SK-N-SH (cell line): ENCODE results near the gene OSBPL10. TPM values are rescaled to one million over a fixed set of nuclear protein-coding genes. Genes with fewer than 3 reads are reported as not detected.

Experiments
- CTCF ChIA-PET: fragments of 300-600, 350-600 bp; formaldehyde crosslinking; extraction: SDS; loops from one replicate; lab custom pipeline; 2021; lab: Yijun Ruan, JAX
- POLR2A ChIA-PET: fragments of 350-600 bp; sonication (Branson Sonifier 250); formaldehyde crosslinking; extraction: SDS; loops from one replicate; lab custom pipeline; 2020; ENCODE audit warnings: antibody characterized with exemption, inconsistent platforms; lab: Yijun Ruan, JAX
- DNase-seq: peaks from one replicate; pipeline ENCODE4 v3.0.0; 2012
- H2AFZ ChIP-seq: fragments of 200-600 bp; sonication (generic); 2 replicates; pipeline ENCODE4 v1.8.1; 2016; ENCODE audit warnings: antibody characterized with exemption, mild to moderate bottlenecking, low read depth
- H3F3A ChIP-seq: fragments of 200-600 bp; sonication (generic); replicated peaks from 2 replicates; pipeline ENCODE3; 2016; ENCODE audit warnings: antibody characterized with exemption, mild to moderate bottlenecking; ENCODE audit not compliant: insufficient read depth
- H3K27ac ChIP-seq, 2 experiments: fragments of 200-500 bp in 1 of 2; fragments of 200-600 bp in 1 of 2; sonication (Bioruptor generic) in 1 of 2; sonication (generic), shearing (Covaris generic) in 1 of 2; 2 replicates each; pipeline versions ENCODE4 v1.5.1 to v1.6.1; 2014 to 2016; ENCODE audit warnings: low read depth in 2 of 2, inconsistent platforms in 1 of 2, low read length in 1 of 2, mild to moderate bottlenecking in 1 of 2, mixed read lengths in 1 of 2
- H3K27me3 ChIP-seq: fragments of 200-600 bp; sonication (generic), shearing (Covaris generic); 2 replicates; pipeline ENCODE4 v1.6.1; 2016; ENCODE audit warnings: mixed run types; ENCODE audit not compliant: insufficient read depth
- H3K36me3 ChIP-seq, 2 experiments: fragments of 200-500 bp in 1 of 2; fragments of 200-600 bp in 1 of 2; sonication (Bioruptor generic) in 1 of 2; sonication (generic) in 1 of 2; replicated peaks in 1 of 2; 2 replicates each; pipeline versions ENCODE3 to v1.5.1; 2014 to 2016; ENCODE audit warnings: low read length in 1 of 2, mild to moderate bottlenecking in 1 of 2; ENCODE audit not compliant: insufficient read depth in 2 of 2, control insufficient read depth in 1 of 2
- H3K4me1 ChIP-seq, 2 experiments: fragments of 200-500 bp in 1 of 2; fragments of 200-600 bp in 1 of 2; sonication (Bioruptor generic) in 1 of 2; sonication (generic), shearing (Covaris generic) in 1 of 2; 2 replicates each; pipeline versions ENCODE4 v1.5.1 to v1.6.1; 2014 to 2016; ENCODE audit warnings: low read depth in 1 of 2, low read length in 1 of 2, mixed run types in 1 of 2; ENCODE audit not compliant: insufficient read depth in 2 of 2, control insufficient read depth in 1 of 2
- H3K4me2 ChIP-seq: fragments of 200-600 bp; sonication (generic), shearing (Covaris generic); 2 replicates; pipeline ENCODE4 v1.6.1; 2017; ENCODE audit warnings: mixed run types
- H3K4me3 ChIP-seq, 2 experiments: fragments of 200-500 bp in 1 of 2; fragments of 200-600 bp in 1 of 2; sonication (Bioruptor generic) in 1 of 2; sonication (generic), shearing (Covaris generic) in 1 of 2; 2 replicates each; pipeline versions ENCODE4 v1.5.1 to v1.8.1; 2014 to 2016; ENCODE audit warnings: low read depth in 2 of 2, inconsistent platforms in 1 of 2, low read length in 1 of 2, mild to moderate bottlenecking in 1 of 2, mixed read lengths in 1 of 2, moderate library complexity in 1 of 2
- H3K79me2 ChIP-seq: fragments of 200-600 bp; sonication (generic); 2 replicates; pipeline ENCODE4 v1.8.1; 2017; ENCODE audit warnings: mild to moderate bottlenecking; ENCODE audit not compliant: insufficient read depth
- H3K9ac ChIP-seq: fragments of 200-600 bp; sonication (generic); 2 replicates; pipeline ENCODE4 v1.6.1; 2017; ENCODE audit warnings: mixed run types
- H3K9me2 ChIP-seq: fragments of 200-600 bp; sonication (generic); 2 replicates; pipeline ENCODE4 v1.6.1; 2017; ENCODE audit warnings: mixed run types
- H3K9me3 ChIP-seq: fragments of 200-600 bp; sonication (generic); 2 replicates; pipeline ENCODE4 v1.6.1; 2017; ENCODE audit warnings: mixed run types, mild to moderate bottlenecking, moderate library complexity
- H4K20me1 ChIP-seq: fragments of 200-600 bp; sonication (generic); 2 replicates; pipeline ENCODE4 v1.6.1; 2017; ENCODE audit warnings: mild to moderate bottlenecking, mixed run types; ENCODE audit not compliant: insufficient read depth
- CHD2 ChIP-seq: fragments of 150-350 bp; IDR thresholded peaks from 2 replicates; pipeline ENCODE4 v1.6.1; 2018; ENCODE audit warnings: low read length; ENCODE audit not compliant: partially characterized antibody
- EZH2phosphoT487 ChIP-seq: fragments of 200-600 bp; sonication (generic); IDR thresholded peaks from 2 replicates; pipeline ENCODE4 v1.6.1; 2017; ENCODE audit warnings: low read depth, mixed run types, mild to moderate bottlenecking, antibody characterized with exemption, moderate library complexity, borderline replicate concordance
- FOXM1 ChIP-seq: IDR thresholded peaks from 2 replicates; pipeline ENCODE4 v1.4.0; 2012; ENCODE audit warnings: low read depth, mild to moderate bottlenecking
- GATA2 ChIP-seq: sonication (generic); formaldehyde crosslinking; IDR thresholded peaks from 2 replicates; pipeline ENCODE4 v1.5.0; 2020; ENCODE audit warnings: mild to moderate bottlenecking, missing genetic modification reagents
- MEF2A ChIP-seq: IDR thresholded peaks from 2 replicates; pipeline ENCODE4 v1.4.0; 2012; ENCODE audit warnings: low read depth, borderline replicate concordance
- MXI1 ChIP-seq: IDR thresholded peaks from 2 replicates; pipeline ENCODE4 v1.6.1; 2012; ENCODE audit warnings: mild to moderate bottlenecking, low read depth, low read length, improper control_type of control experiment
- NFIC ChIP-seq: IDR thresholded peaks from 2 replicates; pipeline ENCODE4 v1.4.0; 2012; ENCODE audit warnings: borderline replicate concordance
- NRF1 ChIP-seq: IDR thresholded peaks from 2 replicates; pipeline ENCODE4 v1.6.1; 2012; ENCODE audit warnings: low read depth, mild to moderate bottlenecking, low read length
- POLR2AphosphoS5 ChIP-seq: IDR thresholded peaks from 2 replicates; pipeline ENCODE4 v1.6.1; 2012; ENCODE audit warnings: low read depth, low read length
- RFX5 ChIP-seq: IDR thresholded peaks from 2 replicates; pipeline ENCODE4 v1.6.1; 2012; ENCODE audit warnings: mild to moderate bottlenecking, improper control_type of control experiment, low read length
- RXRA ChIP-seq: IDR thresholded peaks from 2 replicates; pipeline ENCODE4 v1.4.0; 2012; ENCODE audit warnings: low read depth, mild to moderate bottlenecking, borderline replicate concordance
- SIN3A ChIP-seq: IDR thresholded peaks from 2 replicates; pipeline ENCODE4 v1.6.1; 2012; ENCODE audit warnings: low read depth, mild to moderate bottlenecking, low read length, moderate library complexity, borderline replicate concordance
- TAF1 ChIP-seq: IDR thresholded peaks from 2 replicates; pipeline ENCODE4 v1.6.1; 2012; ENCODE audit warnings: low read depth, mild to moderate bottlenecking, low read length, moderate library complexity, borderline replicate concordance
- TEAD4 ChIP-seq: IDR thresholded peaks from 2 replicates; pipeline ENCODE4 v1.4.0; 2012; ENCODE audit warnings: mild to moderate bottlenecking, borderline replicate concordance; ENCODE audit not compliant: insufficient read depth
- WGBS: methylation state at CpG from one replicate; pipeline ENCODE4 v1.1.6; 2017; ENCODE audit warnings: low lambda C conversion rate; 5-methylcytosine and 5-hydroxymethylcytosine counted together
- polyA plus RNA-seq, 3 experiments: library from polyadenylated mRNA; depleted of rRNA; stranded (reverse); fragments of >200 nt; gene quantifications; 2 replicates each; pipeline ENCODE4 v1.2.3, GENCODE V29; 2012
- TF ChIP-seq, protein P1 (sequence below): IDR thresholded peaks from 2 replicates; pipeline ENCODE4 v1.6.1; 2012; ENCODE audit warnings: mild to moderate bottlenecking, low read depth, low read length, moderate library complexity
- TF ChIP-seq, protein P2 (sequence below): IDR thresholded peaks from 2 replicates; pipeline ENCODE4 v1.4.0; 2012; ENCODE audit warnings: low read depth, borderline replicate concordance
- TF ChIP-seq, protein P3 (sequence below): IDR thresholded peaks from 2 replicates; pipeline ENCODE4 v1.4.0; 2012; ENCODE audit warnings: low read depth
- TF ChIP-seq, protein P4 (sequence below): IDR thresholded peaks from 2 replicates; pipeline ENCODE4; 2012

OSBPL10 gene
- polyA plus RNA-seq, 1 of the 3 experiments (the other 2 are of a cell fraction): 0.12 TPM

DNA sequence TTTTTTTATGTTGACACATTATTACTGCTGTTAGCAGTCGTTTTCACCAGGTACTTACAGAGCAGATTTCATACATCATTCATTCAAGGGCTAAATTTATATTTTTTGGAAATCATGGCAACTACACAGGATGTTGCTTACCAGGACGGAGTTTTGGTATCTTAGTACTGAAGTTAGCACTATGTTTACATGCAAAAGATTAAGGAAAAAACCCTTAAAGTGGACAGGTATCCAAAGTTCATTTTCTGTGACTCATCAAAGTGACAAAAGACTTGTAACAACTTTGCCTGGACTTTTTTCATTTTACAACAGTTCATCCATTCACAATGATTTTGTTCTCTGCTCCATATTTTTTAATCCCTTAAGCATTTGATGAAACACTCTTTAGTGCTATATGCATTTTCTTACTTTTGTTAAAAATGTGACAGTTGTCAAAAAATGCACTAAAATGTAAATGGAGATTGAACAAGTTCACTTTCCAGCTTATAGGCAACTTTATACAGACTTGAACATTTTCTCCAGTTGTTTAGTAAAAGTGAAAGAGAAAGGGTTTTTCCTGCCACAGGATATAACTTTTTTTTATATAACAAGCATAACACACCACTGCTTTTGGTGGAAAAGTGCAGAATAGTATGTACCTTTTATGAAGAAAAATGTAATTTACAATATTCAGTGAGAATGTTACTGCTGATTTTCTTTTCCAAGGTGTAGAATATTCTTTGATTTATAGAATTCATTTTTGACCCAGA, 344.2 kb downstream of the OSBPL10 start:
- Histone ChIP-seq H3K9ac (no peak overlapping the region), H3K9me3 (no peaks in the 10 kb centered on the region), H3F3A (no peaks in the 10 kb centered on the region), H2AFZ (no peak overlapping the region), H4K20me1 (no peaks in the 10 kb centered on the region), H3K4me1 (peaks cover 0 to 23% of the 10 kb centered on the region in 2 experiments; a peak in 2 of 4 replicates), H3K27me3 (no peaks in the 10 kb centered on the region), H3K27ac (peak overlapping the region in 1 of 2 experiments; percentile 73; a peak in 2 of 4 replicates), H3K36me3 (peaks cover 23 to 40% of the 10 kb centered on the region in 2 experiments), H3K9me2 (no peaks in the 10 kb centered on the region), H3K4me2 (no peak overlapping the region), H3K4me3 (no peak overlapping the region), H3K79me2 (no peaks in the 10 kb centered on the region)
- TF ChIP-seq NFIC (no peak), FOXM1 (no peak), TAF1 (no peak), MXI1 (no peak), TEAD4 (no peak), CHD2 (no peak), RXRA (no peak), GATA2 (CRISPR knock-in tag) (no peak), POLR2AphosphoS5 (no peak), NRF1 (no peak), MEF2A (no peak), EZH2phosphoT487 (no peak), RFX5 (no peak), SIN3A (no peak)
- TF ChIP-seq, protein P1, sequence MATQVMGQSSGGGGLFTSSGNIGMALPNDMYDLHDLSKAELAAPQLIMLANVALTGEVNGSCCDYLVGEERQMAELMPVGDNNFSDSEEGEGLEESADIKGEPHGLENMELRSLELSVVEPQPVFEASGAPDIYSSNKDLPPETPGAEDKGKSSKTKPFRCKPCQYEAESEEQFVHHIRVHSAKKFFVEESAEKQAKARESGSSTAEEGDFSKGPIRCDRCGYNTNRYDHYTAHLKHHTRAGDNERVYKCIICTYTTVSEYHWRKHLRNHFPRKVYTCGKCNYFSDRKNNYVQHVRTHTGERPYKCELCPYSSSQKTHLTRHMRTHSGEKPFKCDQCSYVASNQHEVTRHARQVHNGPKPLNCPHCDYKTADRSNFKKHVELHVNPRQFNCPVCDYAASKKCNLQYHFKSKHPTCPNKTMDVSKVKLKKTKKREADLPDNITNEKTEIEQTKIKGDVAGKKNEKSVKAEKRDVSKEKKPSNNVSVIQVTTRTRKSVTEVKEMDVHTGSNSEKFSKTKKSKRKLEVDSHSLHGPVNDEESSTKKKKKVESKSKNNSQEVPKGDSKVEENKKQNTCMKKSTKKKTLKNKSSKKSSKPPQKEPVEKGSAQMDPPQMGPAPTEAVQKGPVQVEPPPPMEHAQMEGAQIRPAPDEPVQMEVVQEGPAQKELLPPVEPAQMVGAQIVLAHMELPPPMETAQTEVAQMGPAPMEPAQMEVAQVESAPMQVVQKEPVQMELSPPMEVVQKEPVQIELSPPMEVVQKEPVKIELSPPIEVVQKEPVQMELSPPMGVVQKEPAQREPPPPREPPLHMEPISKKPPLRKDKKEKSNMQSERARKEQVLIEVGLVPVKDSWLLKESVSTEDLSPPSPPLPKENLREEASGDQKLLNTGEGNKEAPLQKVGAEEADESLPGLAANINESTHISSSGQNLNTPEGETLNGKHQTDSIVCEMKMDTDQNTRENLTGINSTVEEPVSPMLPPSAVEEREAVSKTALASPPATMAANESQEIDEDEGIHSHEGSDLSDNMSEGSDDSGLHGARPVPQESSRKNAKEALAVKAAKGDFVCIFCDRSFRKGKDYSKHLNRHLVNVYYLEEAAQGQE: no peak
- TF ChIP-seq, protein P2, sequence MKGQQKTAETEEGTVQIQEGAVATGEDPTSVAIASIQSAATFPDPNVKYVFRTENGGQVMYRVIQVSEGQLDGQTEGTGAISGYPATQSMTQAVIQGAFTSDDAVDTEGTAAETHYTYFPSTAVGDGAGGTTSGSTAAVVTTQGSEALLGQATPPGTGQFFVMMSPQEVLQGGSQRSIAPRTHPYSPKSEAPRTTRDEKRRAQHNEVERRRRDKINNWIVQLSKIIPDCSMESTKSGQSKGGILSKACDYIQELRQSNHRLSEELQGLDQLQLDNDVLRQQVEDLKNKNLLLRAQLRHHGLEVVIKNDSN: no peak
- TF ChIP-seq, protein P3, sequence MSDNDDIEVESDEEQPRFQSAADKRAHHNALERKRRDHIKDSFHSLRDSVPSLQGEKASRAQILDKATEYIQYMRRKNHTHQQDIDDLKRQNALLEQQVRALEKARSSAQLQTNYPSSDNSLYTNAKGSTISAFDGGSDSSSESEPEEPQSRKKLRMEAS: no peak
- TF ChIP-seq, protein P4, sequence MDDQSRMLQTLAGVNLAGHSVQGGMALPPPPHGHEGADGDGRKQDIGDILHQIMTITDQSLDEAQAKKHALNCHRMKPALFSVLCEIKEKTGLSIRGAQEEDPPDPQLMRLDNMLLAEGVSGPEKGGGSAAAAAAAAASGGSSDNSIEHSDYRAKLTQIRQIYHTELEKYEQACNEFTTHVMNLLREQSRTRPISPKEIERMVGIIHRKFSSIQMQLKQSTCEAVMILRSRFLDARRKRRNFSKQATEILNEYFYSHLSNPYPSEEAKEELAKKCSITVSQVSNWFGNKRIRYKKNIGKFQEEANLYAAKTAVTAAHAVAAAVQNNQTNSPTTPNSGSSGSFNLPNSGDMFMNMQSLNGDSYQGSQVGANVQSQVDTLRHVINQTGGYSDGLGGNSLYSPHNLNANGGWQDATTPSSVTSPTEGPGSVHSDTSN: no peak
- WGBS: 70% methylated on average over 2 of the region's 2 CpGs
- CTCF ChIA-PET: interaction anchor here (0.6 to 1.8 kb wide), 4 partner anchors 9 to 1414 kb away, joined by 3 to 6 read pairs (median 4); no protein-coding TSS in a partner anchor
- DNase-seq: no peak
- POLR2A ChIA-PET: no interaction called here
